ENCODE data around the gene ASTL.

The ASTL gene

DNA sequence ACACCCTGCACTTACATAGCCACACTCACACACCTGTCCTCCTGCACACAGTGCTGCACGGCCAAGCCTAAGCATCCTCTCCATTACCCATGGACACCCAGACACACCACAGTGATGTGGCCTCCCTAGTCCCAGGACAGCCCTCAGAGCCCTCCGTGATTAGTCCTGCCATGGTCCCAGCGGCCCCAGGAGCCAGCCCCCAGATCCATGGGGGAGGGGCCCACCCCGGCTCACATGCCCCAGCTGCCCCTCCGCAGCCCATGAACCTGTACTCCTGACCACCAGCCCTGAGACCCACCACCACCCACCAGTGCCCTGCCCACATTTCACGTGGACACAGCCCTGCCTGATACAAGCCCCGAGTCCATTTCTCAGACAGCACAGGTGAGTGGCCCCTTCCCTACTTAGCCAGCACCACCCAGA, 15.0 kb upstream of the ASTL start:
- Histone ChIP-seq H3K9me3 (ENCODE audit: control insufficient read depth in 5 of 5, low read length in 5 of 5) (no peaks in the 10 kb centered on the region), H3K4me1 (ENCODE audit: control insufficient read depth in 5 of 5, insufficient read depth in 5 of 5, low read length in 5 of 5) (peaks cover 0 to 13% (median under 1%) of the 10 kb centered on the region in 5 donors), H3K4me3 (ENCODE audit: low read depth in 1 of 5, low read length in 5 of 5) (no peak overlapping the region), H3K36me3 (ENCODE audit: control insufficient read depth in 5 of 5, insufficient read depth in 5 of 5, low read length in 5 of 5) (no peaks in the 10 kb centered on the region), H3K27ac (ENCODE audit: low read depth, low read length) (no peak overlapping the region), H3K27me3 (ENCODE audit: control insufficient read depth in 5 of 5, insufficient read depth in 4 of 5, low read length in 5 of 5) (peaks cover 2 to 12% (median 8%) of the 10 kb centered on the region in 5 donors), H3K9ac (ENCODE audit: low read length in 5 of 5) (no peak overlapping the region)

DNA sequence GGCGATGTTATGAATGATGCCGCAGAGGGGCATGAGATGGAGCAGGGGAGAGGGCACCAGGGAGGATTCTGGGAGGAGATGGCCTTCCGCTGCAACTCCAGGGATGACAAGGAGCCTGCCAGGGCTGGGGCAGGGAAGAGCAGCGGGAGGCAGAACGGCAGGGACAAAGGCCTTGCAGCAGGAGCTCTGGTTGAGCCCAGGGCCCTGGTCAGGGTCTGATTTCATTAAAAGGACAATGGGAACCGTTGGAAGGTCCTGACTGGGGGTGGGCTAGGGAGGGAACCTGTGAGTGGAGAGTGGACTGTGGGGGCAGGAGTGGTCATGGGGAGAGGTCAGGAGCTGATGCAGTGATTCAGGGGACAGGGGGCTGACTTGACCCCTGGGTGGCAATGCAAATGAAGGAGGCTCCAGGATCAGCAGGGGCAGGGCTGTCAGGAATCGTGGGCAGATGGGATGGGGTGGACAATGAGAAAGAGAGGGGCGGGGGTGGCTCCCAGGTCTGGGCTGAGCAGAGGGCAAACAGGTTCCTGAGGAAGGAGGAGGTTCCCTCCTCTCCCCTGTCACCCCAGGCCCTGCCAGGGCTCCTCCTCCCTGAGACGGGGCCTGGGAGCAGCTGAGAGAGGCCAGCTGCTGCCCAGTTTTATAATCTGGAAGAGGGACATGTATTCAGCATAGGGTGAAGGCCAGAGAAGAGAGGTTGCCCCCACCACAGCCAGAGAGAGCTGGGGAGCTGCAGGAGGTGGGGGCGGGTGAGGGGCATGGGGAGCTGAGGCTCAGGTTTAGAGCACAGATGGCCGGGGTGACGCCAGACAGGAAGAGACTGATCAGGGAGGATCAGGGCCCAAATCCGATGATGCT, 14.2 kb upstream of the ASTL start:
- Histone ChIP-seq H3K27me3 (ENCODE audit: control insufficient read depth in 5 of 5, insufficient read depth in 4 of 5, low read length in 5 of 5) (peaks cover 2 to 12% (median 7%) of the 10 kb centered on the region in 5 donors), H3K9ac (ENCODE audit: low read length in 5 of 5) (no peak overlapping the region)

GRCh38 chr2:96151595-96152303, 13.4 kb upstream of the ASTL start:
- Histone ChIP-seq H3K27me3 (ENCODE audit: control insufficient read depth in 5 of 5, insufficient read depth in 4 of 5, low read length in 5 of 5) (peaks cover 0 to 5% (median 3%) of the 10 kb centered on the region in 5 donors), H3K9ac (ENCODE audit: low read length in 5 of 5) (no peak overlapping the region), H3K4me1 (ENCODE audit: control insufficient read depth in 5 of 5, insufficient read depth in 5 of 5, low read length in 5 of 5) (peaks cover 0 to 19% (median 16%) of the 10 kb centered on the region in 5 donors), H3K36me3 (ENCODE audit: control insufficient read depth in 5 of 5, insufficient read depth in 5 of 5, low read length in 5 of 5) (no peaks in the 10 kb centered on the region), H3K4me3 (ENCODE audit: low read depth in 1 of 5, low read length in 5 of 5) (no peak overlapping the region), H3K9me3 (ENCODE audit: control insufficient read depth in 5 of 5, low read length in 5 of 5) (no peaks in the 10 kb centered on the region), H3K27ac (ENCODE audit: low read depth, low read length) (no peak overlapping the region)

More for the DNA sequence above, 14.2 kb upstream of the ASTL start:
- Histone ChIP-seq H3K4me1 (ENCODE audit: control insufficient read depth in 5 of 5, insufficient read depth in 5 of 5, low read length in 5 of 5) (peaks cover 0 to 15% (median 8%) of the 10 kb centered on the region in 5 donors), H3K36me3 (ENCODE audit: control insufficient read depth in 5 of 5, insufficient read depth in 5 of 5, low read length in 5 of 5) (no peaks in the 10 kb centered on the region), H3K27ac (ENCODE audit: low read depth, low read length) (no peak overlapping the region), H3K4me3 (ENCODE audit: low read depth in 1 of 5, low read length in 5 of 5) (no peak overlapping the region), H3K9me3 (ENCODE audit: control insufficient read depth in 5 of 5, low read length in 5 of 5) (no peaks in the 10 kb centered on the region)

DNA sequence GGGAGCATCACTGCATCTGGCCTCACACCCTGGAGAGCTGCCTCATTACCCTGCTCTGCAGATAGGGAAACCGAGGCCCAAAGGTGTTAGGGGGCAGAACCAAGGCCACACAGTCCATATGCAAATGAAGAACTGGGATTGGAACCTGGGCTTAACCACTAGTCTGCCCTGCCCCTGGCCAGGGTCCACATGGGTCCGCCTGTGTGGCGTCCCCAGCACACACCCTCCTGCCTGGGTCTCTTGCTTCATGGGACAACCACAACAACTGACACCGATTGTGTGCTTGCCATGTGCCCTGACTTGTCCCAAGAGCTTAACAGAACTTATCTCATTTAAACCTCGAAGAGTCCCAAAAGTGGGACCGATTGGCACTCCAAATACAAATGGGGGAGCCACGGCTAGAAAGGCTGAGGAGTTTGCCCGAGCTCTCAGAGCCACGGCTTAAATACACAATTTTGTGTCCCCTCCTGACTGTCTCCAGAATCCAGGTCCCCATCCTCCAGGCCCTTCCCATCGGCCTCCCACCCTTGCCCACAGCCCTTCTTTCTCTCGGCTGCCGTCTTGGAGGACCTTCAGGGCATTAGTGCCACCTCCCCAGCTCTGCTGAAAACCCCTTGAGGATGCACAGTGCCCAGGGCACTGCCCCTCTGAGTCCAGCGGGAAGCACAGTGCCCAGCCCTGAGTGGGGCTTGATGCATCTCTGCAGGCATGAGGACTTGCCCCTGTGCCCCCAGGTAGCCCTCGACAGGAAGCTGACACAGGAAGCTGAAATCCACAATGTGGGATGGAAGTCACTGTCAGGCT, 12.7 kb upstream of the ASTL start:
- H3K9ac ChIP-seq (ENCODE audit: low read length in 5 of 5): no peak overlapping the region
- peaks cover 0 to 5% (median 3%) of the 10 kb centered on the region in 5 donors for H3K27me3 ChIP-seq (ENCODE audit: control insufficient read depth in 5 of 5, insufficient read depth in 4 of 5, low read length in 5 of 5)
- H3K4me3 ChIP-seq (ENCODE audit: low read depth in 1 of 5, low read length in 5 of 5): no peak overlapping the region
- no peaks in the 10 kb centered on the region for H3K36me3 ChIP-seq (ENCODE audit: control insufficient read depth in 5 of 5, insufficient read depth in 5 of 5, low read length in 5 of 5)
- H3K4me1 ChIP-seq (ENCODE audit: control insufficient read depth in 5 of 5, insufficient read depth in 5 of 5, low read length in 5 of 5): peaks cover 0 to 27% (median 23%) of the 10 kb centered on the region in 5 donors
- H3K9me3 ChIP-seq (ENCODE audit: control insufficient read depth in 5 of 5, low read length in 5 of 5): no peaks in the 10 kb centered on the region
- H3K27ac ChIP-seq (ENCODE audit: low read depth, low read length): no peak overlapping the region

DNA sequence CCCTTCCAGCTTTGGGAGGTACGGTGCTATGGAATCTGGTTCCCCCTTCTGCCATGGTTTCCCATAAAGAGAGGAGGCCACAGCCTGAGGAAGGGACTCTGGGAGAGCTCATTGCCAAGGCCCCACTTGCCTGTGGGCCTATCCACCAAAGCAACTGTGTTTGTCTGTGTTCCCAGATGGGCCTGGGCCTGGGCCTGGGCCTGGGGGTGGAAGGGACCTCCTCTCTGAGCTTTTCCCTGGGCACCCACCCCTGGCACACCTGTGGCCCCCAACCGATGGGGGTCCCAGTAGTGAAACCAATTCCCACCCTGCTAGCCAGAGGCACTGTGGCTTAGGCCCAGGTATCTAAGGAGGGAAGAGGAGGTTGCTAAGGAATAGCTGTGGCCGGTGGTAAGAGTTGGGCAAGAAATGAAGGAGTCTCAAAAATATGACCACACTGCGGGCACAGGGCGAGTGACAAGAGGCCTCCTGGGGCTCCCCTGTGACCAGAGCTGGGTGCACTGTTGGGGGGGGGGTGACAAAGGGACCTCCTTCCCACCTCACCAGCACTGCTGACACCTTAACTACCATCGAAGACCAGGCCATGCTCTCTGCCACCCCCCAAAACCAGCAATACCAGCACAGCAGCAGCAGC, 11.8 kb upstream of the ASTL start:
- Histone ChIP-seq H3K27me3 (ENCODE audit: control insufficient read depth in 5 of 5, insufficient read depth in 4 of 5, low read length in 5 of 5) (peaks cover 0 to 3% (median 1%) of the 10 kb centered on the region in 5 donors), H3K9me3 (ENCODE audit: control insufficient read depth in 5 of 5, low read length in 5 of 5) (no peaks in the 10 kb centered on the region), H3K9ac (ENCODE audit: low read length in 5 of 5) (no peak overlapping the region), H3K36me3 (ENCODE audit: control insufficient read depth in 5 of 5, insufficient read depth in 5 of 5, low read length in 5 of 5) (no peaks in the 10 kb centered on the region), H3K4me3 (ENCODE audit: low read depth in 1 of 5, low read length in 5 of 5) (no peak overlapping the region), H3K4me1 (ENCODE audit: control insufficient read depth in 5 of 5, insufficient read depth in 5 of 5, low read length in 5 of 5) (peaks cover 0 to 32% (median 29%) of the 10 kb centered on the region in 5 donors), H3K27ac (ENCODE audit: low read depth, low read length) (no peak overlapping the region)

GRCh38 chr2:96148410-96149217, 10.3 kb upstream of the ASTL start:
- Histone ChIP-seq H3K27ac (ENCODE audit: low read depth, low read length) (no peak overlapping the region), H3K4me3 (ENCODE audit: low read depth in 1 of 5, low read length in 5 of 5) (peak overlapping the region in 1 of 5 donors; percentile 23), H3K4me1 (ENCODE audit: control insufficient read depth in 5 of 5, insufficient read depth in 5 of 5, low read length in 5 of 5) (peaks cover 0 to 46% (median 39%) of the 10 kb centered on the region in 5 donors), H3K9me3 (ENCODE audit: control insufficient read depth in 5 of 5, low read length in 5 of 5) (no peaks in the 10 kb centered on the region), H3K36me3 (ENCODE audit: control insufficient read depth in 5 of 5, insufficient read depth in 5 of 5, low read length in 5 of 5) (no peaks in the 10 kb centered on the region), H3K9ac (ENCODE audit: low read length in 5 of 5) (no peak overlapping the region), H3K27me3 (ENCODE audit: control insufficient read depth in 5 of 5, insufficient read depth in 4 of 5, low read length in 5 of 5) (no peaks in the 10 kb centered on the region)

DNA sequence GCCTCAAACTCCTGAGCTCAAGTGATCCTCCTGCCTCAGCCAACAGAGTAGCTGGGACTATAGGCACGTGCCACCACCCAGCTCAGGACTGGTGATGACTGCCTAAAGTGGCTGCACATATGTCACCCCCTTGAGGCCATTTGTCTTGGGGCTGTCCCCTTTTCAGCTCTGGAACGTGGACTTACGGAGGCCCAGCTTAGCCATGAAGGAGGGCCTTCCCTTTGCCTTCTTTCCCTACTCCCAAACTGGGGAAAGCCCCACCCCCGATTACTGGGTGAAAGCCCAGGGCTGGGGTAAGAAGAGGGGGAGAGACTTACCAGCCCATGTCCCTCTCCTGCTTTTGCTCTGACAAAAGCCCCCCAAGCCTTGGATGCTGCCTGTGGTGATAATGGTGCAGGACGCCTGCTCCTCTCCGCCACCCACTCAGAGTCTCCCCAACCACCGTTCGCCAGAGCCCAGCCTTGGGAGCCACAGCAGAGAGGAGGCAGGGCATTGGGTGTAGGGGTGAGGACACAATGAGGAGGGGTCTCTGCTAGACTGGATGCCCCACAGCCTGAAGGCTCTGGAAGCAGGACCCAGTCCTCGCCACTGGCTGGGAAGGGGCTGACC, 9.4 kb upstream of the ASTL start:
- Histone ChIP-seq H3K4me3 (ENCODE audit: low read depth in 1 of 5, low read length in 5 of 5) (no peak overlapping the region), H3K27ac (ENCODE audit: low read depth, low read length) (no peak overlapping the region), H3K9me3 (ENCODE audit: control insufficient read depth in 5 of 5, low read length in 5 of 5) (no peaks in the 10 kb centered on the region), H3K9ac (ENCODE audit: low read length in 5 of 5) (no peak overlapping the region), H3K27me3 (ENCODE audit: control insufficient read depth in 5 of 5, insufficient read depth in 4 of 5, low read length in 5 of 5) (no peaks in the 10 kb centered on the region), H3K4me1 (ENCODE audit: control insufficient read depth in 5 of 5, insufficient read depth in 5 of 5, low read length in 5 of 5) (peaks cover 0 to 49% (median 39%) of the 10 kb centered on the region in 5 donors), H3K36me3 (ENCODE audit: control insufficient read depth in 5 of 5, insufficient read depth in 5 of 5, low read length in 5 of 5) (no peaks in the 10 kb centered on the region)

DNA sequence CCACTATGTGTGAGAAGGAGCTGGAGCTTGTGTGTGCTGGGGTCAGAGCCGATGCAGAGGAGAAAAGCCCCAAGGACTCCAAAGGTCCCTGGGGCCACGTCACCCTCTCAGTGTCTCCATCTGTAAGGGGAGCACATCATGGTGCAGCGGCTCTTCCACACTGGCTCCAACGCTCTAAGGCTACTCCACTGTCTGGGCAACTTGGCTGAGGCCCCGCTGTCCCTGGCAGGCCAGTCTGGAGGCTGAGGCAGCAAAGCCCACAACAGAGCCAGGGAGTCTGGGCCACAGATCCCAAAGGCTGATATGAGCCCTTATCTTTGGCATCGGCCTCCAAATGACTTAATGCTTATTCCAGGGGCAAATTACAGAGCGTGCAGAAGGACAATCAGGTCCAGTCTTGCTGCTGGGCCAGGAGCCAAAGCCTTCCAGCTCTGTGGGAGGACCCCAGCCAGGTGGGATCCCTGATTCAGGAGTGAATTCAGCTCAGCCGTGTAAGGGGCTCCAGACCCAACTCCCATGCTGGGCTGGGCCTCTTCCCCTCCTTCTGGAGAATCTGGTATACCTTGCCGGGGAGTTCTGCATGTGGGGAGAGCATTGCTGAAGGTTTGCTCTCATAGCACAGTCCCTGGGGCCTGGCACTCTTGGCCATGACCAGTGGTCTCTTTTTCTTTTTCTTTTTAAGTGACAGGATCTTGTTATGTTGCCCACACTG, 8.7 kb upstream of the ASTL start:
- Histone ChIP-seq H3K36me3 (ENCODE audit: control insufficient read depth in 5 of 5, insufficient read depth in 5 of 5, low read length in 5 of 5) (no peaks in the 10 kb centered on the region), H3K27ac (ENCODE audit: low read depth, low read length) (no peak overlapping the region), H3K4me1 (ENCODE audit: control insufficient read depth in 5 of 5, insufficient read depth in 5 of 5, low read length in 5 of 5) (peaks cover 0 to 49% (median 39%) of the 10 kb centered on the region in 5 donors), H3K9me3 (ENCODE audit: control insufficient read depth in 5 of 5, low read length in 5 of 5) (no peaks in the 10 kb centered on the region), H3K4me3 (ENCODE audit: low read depth in 1 of 5, low read length in 5 of 5) (no peak overlapping the region), H3K9ac (ENCODE audit: low read length in 5 of 5) (no peak overlapping the region), H3K27me3 (ENCODE audit: control insufficient read depth in 5 of 5, insufficient read depth in 4 of 5, low read length in 5 of 5) (no peaks in the 10 kb centered on the region)

All from subcutaneous abdominal adipose tissue (tissue), 5 donors.